ENCODE measurements around the gene CENPP.

Gene CENPP

GRCh38 chr9:92650296-92650695 is 324.5 kb downstream of the CENPP start:
- TF ChIP-seq CEBPB (IDR thresholded peaks at IDR 0.05), result no peak
- no peak for TF ChIP-seq YY1 (IDR thresholded peaks at IDR 0.05; ENCODE audit: low read depth)
- TF ChIP-seq TEAD4 (IDR thresholded peaks at IDR 0.05), result no peak
- TF ChIP-seq, protein P1, sequence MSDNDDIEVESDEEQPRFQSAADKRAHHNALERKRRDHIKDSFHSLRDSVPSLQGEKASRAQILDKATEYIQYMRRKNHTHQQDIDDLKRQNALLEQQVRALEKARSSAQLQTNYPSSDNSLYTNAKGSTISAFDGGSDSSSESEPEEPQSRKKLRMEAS (IDR thresholded peaks at IDR 0.05), result no peak
- no peak for TF ChIP-seq TAF1 (IDR thresholded peaks at IDR 0.05; ENCODE audit: low read depth)
- no peak for TF ChIP-seq NFIC (IDR thresholded peaks at IDR 0.05)
- TF ChIP-seq TCF12 (IDR thresholded peaks at IDR 0.05; ENCODE audit: low read depth), result no peak
- no peak for TF ChIP-seq EGR1 (IDR thresholded peaks at IDR 0.05)

DNA sequence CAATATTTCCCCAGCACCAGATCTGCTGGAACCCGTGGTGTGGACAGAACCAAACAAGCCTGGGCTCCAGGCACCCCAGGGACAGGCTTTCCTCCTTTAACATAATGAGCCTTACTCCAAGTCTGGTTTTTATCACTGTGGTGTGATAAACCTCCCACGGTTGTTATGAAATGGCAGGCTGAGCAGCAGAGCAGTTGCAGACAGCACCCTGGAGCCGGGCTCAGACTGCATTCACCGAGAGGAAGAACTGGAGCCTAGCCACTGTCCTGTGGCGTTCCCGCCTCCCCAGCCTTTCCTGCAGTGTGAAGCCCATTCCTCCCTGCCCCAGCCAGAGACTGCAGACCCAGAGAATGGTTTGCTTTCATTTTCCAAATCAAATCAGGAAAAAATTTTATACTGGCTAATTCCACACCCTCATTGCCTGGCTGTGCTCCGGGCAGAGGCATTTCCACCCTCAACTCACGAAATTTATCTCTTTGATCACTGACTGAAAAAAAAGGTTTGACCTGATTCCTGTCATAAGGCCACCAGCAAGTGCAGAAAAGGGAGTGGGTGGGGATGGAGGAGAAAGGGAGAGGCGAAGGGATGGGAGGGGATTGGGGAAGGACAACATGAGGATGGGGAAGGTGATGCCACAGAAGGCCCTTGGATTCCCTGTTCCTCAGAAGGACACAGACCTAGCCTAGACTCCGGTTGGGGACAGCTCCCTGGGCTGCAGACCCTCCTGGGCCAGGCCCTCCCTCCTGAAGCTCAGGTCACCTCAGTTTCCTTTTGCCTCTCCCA is 325.3 kb downstream of the CENPP start:
- TF ChIP-seq EGR1 (IDR thresholded peaks at IDR 0.05), result no peak
- no peak for TF ChIP-seq EP300 (IDR thresholded peaks at IDR 0.05; ENCODE audit: borderline replicate concordance)
- no peak for TF ChIP-seq NFIC (IDR thresholded peaks at IDR 0.05)
- TF ChIP-seq, protein P1 (IDR thresholded peaks at IDR 0.05), result no peak
- no peak for TF ChIP-seq FOXM1 (IDR thresholded peaks at IDR 0.05; ENCODE audit: borderline replicate concordance, low read depth)
- TF ChIP-seq ZBTB7A (IDR thresholded peaks at IDR 0.05; ENCODE audit: low read depth), result no peak
- no peak for TF ChIP-seq TCF12 (IDR thresholded peaks at IDR 0.05; ENCODE audit: low read depth)
- no peak for TF ChIP-seq CREB1 (IDR thresholded peaks at IDR 0.05; ENCODE audit: low read depth)
- TF ChIP-seq TAF1 (IDR thresholded peaks at IDR 0.05; ENCODE audit: low read depth), result no peak
- TF ChIP-seq REST (IDR thresholded peaks at IDR 0.05; ENCODE audit: low read depth), result no peak
- no peak for TF ChIP-seq RAD21 (IDR thresholded peaks at IDR 0.05; ENCODE audit: low read depth)
- TF ChIP-seq, protein P2, sequence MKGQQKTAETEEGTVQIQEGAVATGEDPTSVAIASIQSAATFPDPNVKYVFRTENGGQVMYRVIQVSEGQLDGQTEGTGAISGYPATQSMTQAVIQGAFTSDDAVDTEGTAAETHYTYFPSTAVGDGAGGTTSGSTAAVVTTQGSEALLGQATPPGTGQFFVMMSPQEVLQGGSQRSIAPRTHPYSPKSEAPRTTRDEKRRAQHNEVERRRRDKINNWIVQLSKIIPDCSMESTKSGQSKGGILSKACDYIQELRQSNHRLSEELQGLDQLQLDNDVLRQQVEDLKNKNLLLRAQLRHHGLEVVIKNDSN (IDR thresholded peaks at IDR 0.05), result no peak
- TF ChIP-seq CEBPB (IDR thresholded peaks at IDR 0.05), result no peak
- TF ChIP-seq TEAD4 (IDR thresholded peaks at IDR 0.05), result no peak
- no peak for TF ChIP-seq YY1 (IDR thresholded peaks at IDR 0.05; ENCODE audit: low read depth)

- TF ChIP-seq YY1 (IDR thresholded peaks at IDR 0.05; ENCODE audit: low read depth), result no peak
Measured at GRCh38 chr9:92652461-92652860, 326.7 kb downstream of the CENPP start.

DNA sequence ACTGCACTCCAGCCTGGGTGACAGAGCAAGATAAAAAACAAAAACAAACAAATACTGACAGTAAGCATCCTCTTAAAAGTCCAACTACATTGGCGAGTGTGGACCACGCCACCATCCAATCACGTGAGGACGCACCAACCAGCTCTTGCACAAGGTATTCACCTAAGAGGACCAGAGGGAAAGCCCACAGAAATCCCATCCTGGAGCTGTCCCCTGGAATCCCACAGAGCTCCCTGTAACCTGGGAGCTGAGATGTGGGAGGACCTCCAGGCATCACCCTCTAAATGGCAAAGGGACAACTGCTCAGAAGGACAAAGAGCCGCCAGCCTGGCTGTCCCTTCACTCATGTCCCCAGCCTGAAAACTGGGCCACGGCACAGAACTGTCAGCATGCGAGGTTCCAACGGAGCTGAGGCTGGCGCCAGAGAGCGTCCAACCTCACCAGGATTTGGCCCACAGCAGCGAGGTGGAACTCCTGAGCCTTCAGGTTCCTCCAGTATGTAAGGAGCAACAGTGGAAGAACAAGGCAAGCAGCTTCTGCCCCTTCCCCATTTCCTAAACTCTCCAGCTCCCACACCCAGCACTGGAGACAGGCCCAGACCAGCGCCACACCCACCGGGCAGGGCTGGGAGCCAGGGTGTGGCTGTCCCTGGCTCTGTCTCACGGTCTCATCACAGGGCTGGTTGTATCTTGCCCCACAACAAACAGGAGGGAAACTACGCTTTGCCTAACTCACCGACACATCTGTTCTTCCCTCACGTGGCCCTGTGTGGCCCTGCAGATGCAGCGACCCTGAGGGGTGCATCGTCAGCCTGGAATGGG is 328.9 kb downstream of the CENPP start:
- TF ChIP-seq TCF12 (IDR thresholded peaks at IDR 0.05; ENCODE audit: low read depth) (no peak), RAD21 (IDR thresholded peaks at IDR 0.05; ENCODE audit: low read depth) (no peak), CREB1 (IDR thresholded peaks at IDR 0.05; ENCODE audit: low read depth) (no peak), REST (IDR thresholded peaks at IDR 0.05; ENCODE audit: low read depth) (no peak), ZBTB7A (IDR thresholded peaks at IDR 0.05; ENCODE audit: low read depth) (no peak), CEBPB (IDR thresholded peaks at IDR 0.05) (no peak), EP300 (IDR thresholded peaks at IDR 0.05; ENCODE audit: borderline replicate concordance) (no peak), NFIC (IDR thresholded peaks at IDR 0.05) (no peak), TAF1 (IDR thresholded peaks at IDR 0.05; ENCODE audit: low read depth) (no peak)
- TF ChIP-seq, protein P2 (IDR thresholded peaks at IDR 0.05), result no peak

DNA sequence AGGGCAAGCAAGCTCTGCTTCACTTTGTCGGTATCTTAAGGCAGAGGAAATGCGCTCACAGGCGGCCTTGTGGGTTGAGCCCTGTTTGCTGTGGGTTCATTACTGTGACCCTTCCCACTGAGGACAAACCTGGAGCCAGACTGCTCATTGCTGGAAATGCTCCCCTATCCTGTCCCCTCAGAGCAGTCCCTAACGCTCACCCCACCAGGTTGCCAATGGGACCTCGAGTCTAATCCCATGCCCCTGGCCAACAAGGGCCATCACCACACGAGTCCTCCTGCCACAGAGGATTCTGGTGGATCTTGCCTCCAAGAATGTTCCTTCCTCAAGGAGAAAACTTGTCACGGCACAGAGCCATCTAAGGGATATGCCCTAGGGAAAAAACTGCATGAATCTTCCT is 329.6 kb downstream of the CENPP start:
- TF ChIP-seq CREB1 (IDR thresholded peaks at IDR 0.05; ENCODE audit: low read depth) (no peak), FOXM1 (IDR thresholded peaks at IDR 0.05; ENCODE audit: borderline replicate concordance, low read depth) (no peak), RAD21 (IDR thresholded peaks at IDR 0.05; ENCODE audit: low read depth) (no peak), ZBTB7A (IDR thresholded peaks at IDR 0.05; ENCODE audit: low read depth) (no peak), NFIC (IDR thresholded peaks at IDR 0.05) (no peak)
- TF ChIP-seq, protein P1 (IDR thresholded peaks at IDR 0.05), result no peak

All from Ishikawa (cell line).